HepG2 (cell line): ENCODE data around the gene SULT1B1. TPM values are rescaled to one million over a fixed set of nuclear protein-coding genes. Genes with fewer than 3 reads are reported as not detected.

Experiments
- ARNT2 ChIP-seq: sonication (generic); formaldehyde crosslinking; IDR thresholded peaks from 2 replicates; pipeline ENCODE4 v1.8.0; 2022; ENCODE audit warnings: mild to moderate bottlenecking, low read depth, missing genetic modification reagents, moderate library complexity
- ELF4 ChIP-seq: sonication (generic); formaldehyde crosslinking; IDR thresholded peaks from 2 replicates; pipeline ENCODE4 v1.5.0; 2020; ENCODE audit warnings: missing genetic modification reagents, mild to moderate bottlenecking, moderate library complexity, borderline replicate concordance
- HNF1B ChIP-seq: sonication (generic); formaldehyde crosslinking; IDR thresholded peaks from 2 replicates; pipeline ENCODE4 v1.5.1; 2020; ENCODE audit warnings: mild to moderate bottlenecking, moderate library complexity, missing genetic modification reagents
- MLLT10 ChIP-seq: sonication (generic); formaldehyde crosslinking; IDR thresholded peaks from 2 replicates; pipeline ENCODE4 v1.4.0; 2020; ENCODE audit warnings: missing genetic modification reagents
- SRSF1 ChIP-seq: fragments of 200-400 bp; formaldehyde crosslinking; optimal IDR thresholded peaks from 2 replicates; pipeline ENCODE3; 2017; ENCODE audit warnings: mild to moderate bottlenecking, low read depth, low read length, moderate library complexity
- ZNF17 ChIP-seq: sonication (generic); formaldehyde crosslinking; IDR thresholded peaks from 2 replicates; pipeline ENCODE4 v1.5.0; 2020; ENCODE audit warnings: mild to moderate bottlenecking, missing genetic modification reagents
- polyA plus RNA-seq, 8 experiments: library from polyadenylated mRNA; depleted of rRNA in 3 of 8; stranded (reverse) in 7 of 8; unstranded in 1 of 8; fragments of >200 nt; fragmentation: Illumina TruSeq in 4 of 8; extraction: Trizol in 4 of 8; gene quantifications; 2 replicates each; pipeline versions ENCODE4 v1.2.1 to v1.2.3, GENCODE V29; 2011 to 2016; ENCODE audit warnings: low read depth in 4 of 8, missing spikeins in 1 of 8, mixed read lengths in 1 of 8; ENCODE audit not compliant: insufficient read depth in 1 of 8
- total RNA-seq, 5 experiments: library from RNA; depleted of rRNA; stranded (reverse); fragments of >200 nt; fragmentation: Illumina TruSeq; extraction: Trizol; gene quantifications; 2 replicates each; pipeline ENCODE4 v1.2.3, GENCODE V29; 2016; ENCODE audit warnings: low read depth in 1 of 5
- TF ChIP-seq, protein P1 (sequence below), 2 experiments: sonication (generic) in 1 of 2; formaldehyde crosslinking in 1 of 2; IDR thresholded peaks; 2 replicates each; pipeline versions ENCODE4 v1.6.1 to v1.9.0; 2014 to 2022; ENCODE audit warnings: antibody characterized with exemption in 1 of 2, borderline replicate concordance in 1 of 2, inconsistent platforms in 1 of 2, low read depth in 1 of 2, missing genetic modification reagents in 1 of 2

SULT1B1 gene
- total and polyA plus RNA-seq, 2 of the 13 experiments (the other 11 are each of a cell fraction or from before 2014, with no cell fraction given), result 0.20 to 0.25 TPM

DNA sequence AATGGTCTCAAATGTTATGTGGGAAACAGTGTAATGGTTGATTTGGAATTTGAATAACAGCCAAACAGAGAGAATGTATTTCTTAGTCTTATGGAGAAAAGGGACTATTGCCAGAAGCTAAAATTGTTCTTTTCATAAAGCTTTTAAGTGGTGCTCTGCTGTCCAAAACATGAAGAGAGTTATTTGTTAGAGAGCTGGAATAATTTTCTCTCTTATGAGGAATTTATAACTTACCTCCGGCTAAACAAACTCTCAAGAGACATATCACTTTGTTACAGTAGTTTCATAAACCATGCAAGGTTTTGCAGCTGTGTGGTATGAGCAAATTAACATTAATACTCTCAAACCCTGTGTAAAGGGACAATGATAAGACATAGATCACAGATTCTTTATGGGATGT, 28.6 kb downstream of the SULT1B1 start (continued):
- TF ChIP-seq, protein P1, sequence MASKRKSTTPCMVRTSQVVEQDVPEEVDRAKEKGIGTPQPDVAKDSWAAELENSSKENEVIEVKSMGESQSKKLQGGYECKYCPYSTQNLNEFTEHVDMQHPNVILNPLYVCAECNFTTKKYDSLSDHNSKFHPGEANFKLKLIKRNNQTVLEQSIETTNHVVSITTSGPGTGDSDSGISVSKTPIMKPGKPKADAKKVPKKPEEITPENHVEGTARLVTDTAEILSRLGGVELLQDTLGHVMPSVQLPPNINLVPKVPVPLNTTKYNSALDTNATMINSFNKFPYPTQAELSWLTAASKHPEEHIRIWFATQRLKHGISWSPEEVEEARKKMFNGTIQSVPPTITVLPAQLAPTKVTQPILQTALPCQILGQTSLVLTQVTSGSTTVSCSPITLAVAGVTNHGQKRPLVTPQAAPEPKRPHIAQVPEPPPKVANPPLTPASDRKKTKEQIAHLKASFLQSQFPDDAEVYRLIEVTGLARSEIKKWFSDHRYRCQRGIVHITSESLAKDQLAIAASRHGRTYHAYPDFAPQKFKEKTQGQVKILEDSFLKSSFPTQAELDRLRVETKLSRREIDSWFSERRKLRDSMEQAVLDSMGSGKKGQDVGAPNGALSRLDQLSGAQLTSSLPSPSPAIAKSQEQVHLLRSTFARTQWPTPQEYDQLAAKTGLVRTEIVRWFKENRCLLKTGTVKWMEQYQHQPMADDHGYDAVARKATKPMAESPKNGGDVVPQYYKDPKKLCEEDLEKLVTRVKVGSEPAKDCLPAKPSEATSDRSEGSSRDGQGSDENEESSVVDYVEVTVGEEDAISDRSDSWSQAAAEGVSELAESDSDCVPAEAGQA (IDR thresholded peaks at IDR 0.05; ENCODE audit: low read depth), result no peak
- TF ChIP-seq, protein P1 (CRISPR knock-in tag; IDR thresholded peaks at IDR 0.05; ENCODE audit: borderline replicate concordance), result no peak
- TF ChIP-seq MLLT10 (CRISPR knock-in tag) (no peak), HNF1B (CRISPR knock-in tag) (no peak), SRSF1 (no peak), ARNT2 (CRISPR knock-in tag) (no peak), ELF4 (no peak), ZNF17 (CRISPR knock-in tag) (no peak)
